Right lobe of liver (tissue), 4 donors: ENCODE data around the gene SCAMP2.

Experiments used
- CTCF ChIP-seq, 4 donors: fragments of 200-600 bp in 3 of 4; fragments of 450-650 bp in 1 of 4; IDR thresholded peaks; one replicate each; pipeline versions ENCODE4 v1.5.1 to v1.8.0; 2016 to 2022; ENCODE audit warnings: antibody characterized with exemption in 4 of 4, mild to moderate bottlenecking in 2 of 4
- POLR2A ChIP-seq: fragments of 450-650 bp; IDR thresholded peaks from one replicate; pipeline ENCODE4 v1.6.1; 2017; ENCODE audit warnings: antibody characterized with exemption, mild to moderate bottlenecking
- donor health status: DM: no; HTN: no; CAD: no.
- donor health status: DM: no; HTN: no; CAD: no.
- donor health status: DM: no; HTN: yes; CAD: no.

GRCh38 chr15:74885461-74885860, 12.3 kb upstream of the SCAMP2 start:
- no peak for TF ChIP-seq CTCF (IDR thresholded peaks at IDR 0.05)
- no peak for TF ChIP-seq POLR2A
